Small intestine (tissue), 7 donors: ENCODE results near the gene CDKAL1. TPM values are rescaled to one million over a fixed set of nuclear protein-coding genes. Genes with fewer than 3 reads are reported as not detected.

Experiments
- DNase-seq, 2 donors: peaks; one replicate each; pipeline versions ENCODE4 v3.0.0 to v3.0.0-alpha.2; 2013
- FAIRE-seq: peaks from 2 replicates; lab custom pipeline; 2012; peaks lifted over from hg19 to GRCh38; lab: Jason Lieb, UNC
- H3K27ac ChIP-seq, 3 donors: one replicate each; pipeline ENCODE4 v1.5.1; 2013; ENCODE audit warnings: low read length in 2 of 3, mild to moderate bottlenecking in 2 of 3, control low read depth in 1 of 3, inconsistent platforms in 1 of 3, low read depth in 1 of 3, moderate library complexity in 1 of 3
- H3K27me3 ChIP-seq, 3 donors: one replicate each; pipeline ENCODE4 v1.6.1; 2013; ENCODE audit warnings: low read length in 3 of 3, inconsistent platforms in 1 of 3; ENCODE audit not compliant: control insufficient read depth in 3 of 3, insufficient read depth in 3 of 3
- H3K36me3 ChIP-seq, 3 donors: one replicate each; pipeline ENCODE4 v1.6.1; 2013; ENCODE audit warnings: low read length in 3 of 3, inconsistent platforms in 1 of 3, low read depth in 1 of 3, mild to moderate bottlenecking in 1 of 3, moderate library complexity in 1 of 3; ENCODE audit not compliant: control insufficient read depth in 3 of 3, insufficient read depth in 2 of 3
- H3K4me1 ChIP-seq, 3 donors: one replicate each; pipeline ENCODE4 v1.6.1; 2013; ENCODE audit warnings: low read length in 2 of 3, inconsistent platforms in 1 of 3, low read depth in 1 of 3, mild to moderate bottlenecking in 1 of 3, moderate library complexity in 1 of 3; ENCODE audit not compliant: control insufficient read depth in 3 of 3, insufficient read depth in 2 of 3
- H3K4me3 ChIP-seq, 3 donors: one replicate each; pipeline ENCODE4 v1.5.1; 2013; ENCODE audit warnings: low read length in 3 of 3, control low read depth in 1 of 3, inconsistent platforms in 1 of 3, low read depth in 1 of 3, mild to moderate bottlenecking in 1 of 3, moderate library complexity in 1 of 3
- H3K9me3 ChIP-seq, 2 donors: one replicate each; pipeline ENCODE4 v1.6.1; 2013; ENCODE audit warnings: low read depth in 1 of 2, low read length in 1 of 2; ENCODE audit not compliant: control insufficient read depth in 2 of 2, insufficient read depth in 1 of 2
- WGBS, 3 donors: extraction: QIAGEN DNeasy Blood & Tissue Kit; methylation state at CpG; one replicate each; pipeline ENCODE4 v1.1.7; 2013; 5-methylcytosine and 5-hydroxymethylcytosine counted together
- polyA plus RNA-seq, 4 donors: library from polyadenylated mRNA; stranded (reverse) in 3 of 4; unstranded in 1 of 4; fragments of 200-250 nt in 3 of 4; fragments of 120-200 nt in 1 of 4; gene quantifications; one replicate each; pipeline versions ENCODE4 v1.2.1 to v1.2.3, GENCODE V29; 2013
- donor health status: healthy with polysubstance abuse.
- donor health status: control.
- donor health status: control.
- donor health status: Bipolar disorder and iron deficiency.
- donor health status: healthy.

CDKAL1 gene
- polyA plus RNA-seq, 4 donors, result 2.4 to 10.5 (median 4.1) TPM

GRCh38 chr6:21230536-21230935, 696.3 kb downstream of the CDKAL1 start:
- Histone ChIP-seq H3K27ac (no peak overlapping the region), H3K27me3 (no peaks in the 10 kb centered on the region), H3K36me3 (peaks cover 0 to 20% (median 2%) of the 10 kb centered on the region in 3 donors), H3K4me3 (no peak overlapping the region), H3K4me1 (no peaks in the 10 kb centered on the region), H3K9me3 (peaks cover 0 to 7% of the 10 kb centered on the region in 2 donors)
- WGBS, 3 donors, result 85 to 95% (median 90%) methylated on average over 5 of the region's 5 CpGs
- DNase-seq (no peak), FAIRE-seq (no peak)

DNA sequence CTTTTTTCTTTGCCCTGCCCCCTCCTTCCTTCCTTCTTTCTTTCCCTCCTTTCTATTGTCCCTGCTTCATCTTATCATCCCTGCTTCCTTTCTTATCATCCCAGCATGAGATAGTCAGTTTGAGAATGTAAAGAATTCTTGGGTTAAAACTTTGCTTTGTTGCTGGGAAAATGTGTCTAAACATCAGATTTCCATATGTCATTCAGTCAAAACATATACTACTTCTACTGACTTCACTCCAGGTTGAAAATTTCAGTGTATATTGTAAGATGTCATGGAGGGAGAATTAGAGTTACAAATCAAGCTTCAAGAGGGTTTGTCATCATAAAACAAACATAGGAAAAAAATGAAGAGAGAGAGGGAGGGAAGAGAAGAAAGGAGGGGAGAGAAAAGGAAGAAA, 700.9 kb downstream of the CDKAL1 start:
- DNase-seq (no peak), FAIRE-seq (no peak)
- Histone ChIP-seq H3K27ac (no peak overlapping the region), H3K27me3 (no peaks in the 10 kb centered on the region), H3K9me3 (peaks cover 0 to 10% of the 10 kb centered on the region in 2 donors), H3K4me3 (no peak overlapping the region), H3K36me3 (peaks cover 0 to 18% (median 2%) of the 10 kb centered on the region in 3 donors), H3K4me1 (no peaks in the 10 kb centered on the region)

DNA sequence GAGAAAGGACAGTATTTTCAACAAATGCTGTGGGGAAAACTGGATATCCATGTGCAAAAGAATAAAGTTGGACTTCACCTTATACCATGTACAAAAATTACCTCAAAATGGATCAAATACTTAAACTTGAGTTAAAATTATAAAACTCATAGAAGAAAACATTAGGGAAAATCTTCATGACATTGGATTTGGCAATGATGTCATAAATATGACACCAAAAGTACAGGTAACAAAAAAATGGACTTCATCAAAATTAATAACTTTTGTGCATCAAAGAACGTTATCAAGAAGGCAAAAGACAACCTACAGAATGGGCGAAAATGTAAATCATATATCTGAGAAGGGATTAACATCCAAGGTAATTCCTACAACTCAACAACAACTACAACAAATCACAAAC, 704.0 kb downstream of the CDKAL1 start:
- FAIRE-seq (no peak), DNase-seq (no peak)
- no peaks in the 10 kb centered on the region for H3K4me1 ChIP-seq
- no peaks in the 10 kb centered on the region for H3K27me3 ChIP-seq
- WGBS, 3 donors, result 87 to 93% (median 93%) methylated on average over 2 of the region's 2 CpGs
- no peak overlapping the region for H3K27ac ChIP-seq
- H3K9me3 ChIP-seq, result peaks cover 0 to 10% of the 10 kb centered on the region in 2 donors
- H3K36me3 ChIP-seq, result peaks cover 0 to 5% (median 0%) of the 10 kb centered on the region in 3 donors
- H3K4me3 ChIP-seq, result no peak overlapping the region

DNA sequence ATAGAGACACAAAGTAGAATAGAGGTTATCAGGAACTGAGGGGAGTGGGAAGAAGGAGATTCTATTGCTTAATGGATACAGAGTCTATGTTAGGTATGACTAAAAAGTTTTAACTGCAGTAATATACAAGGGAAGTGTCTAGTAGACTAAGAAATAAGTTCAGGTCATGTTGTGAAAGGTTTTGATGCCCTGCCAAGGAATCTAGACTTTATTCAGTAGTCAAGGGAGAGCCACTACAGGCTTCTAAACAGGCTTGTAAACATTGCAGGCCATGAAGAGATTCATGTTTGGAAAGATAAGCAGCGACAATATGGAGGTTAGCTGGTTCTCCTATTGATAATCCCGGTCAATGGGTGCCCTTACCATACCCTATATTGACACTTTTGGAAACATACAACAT, 706.5 kb downstream of the CDKAL1 start:
- FAIRE-seq, result no peak
- Histone ChIP-seq H3K9me3 (peaks cover 0 to 3% of the 10 kb centered on the region in 2 donors), H3K4me1 (no peaks in the 10 kb centered on the region), H3K36me3 (no peaks in the 10 kb centered on the region), H3K27me3 (no peaks in the 10 kb centered on the region), H3K27ac (no peak overlapping the region), H3K4me3 (no peak overlapping the region)
- DNase-seq, result no peak
- WGBS, 3 donors, result 68 to 86% (median 82%) methylated on average over 2 of the region's 2 CpGs

DNA sequence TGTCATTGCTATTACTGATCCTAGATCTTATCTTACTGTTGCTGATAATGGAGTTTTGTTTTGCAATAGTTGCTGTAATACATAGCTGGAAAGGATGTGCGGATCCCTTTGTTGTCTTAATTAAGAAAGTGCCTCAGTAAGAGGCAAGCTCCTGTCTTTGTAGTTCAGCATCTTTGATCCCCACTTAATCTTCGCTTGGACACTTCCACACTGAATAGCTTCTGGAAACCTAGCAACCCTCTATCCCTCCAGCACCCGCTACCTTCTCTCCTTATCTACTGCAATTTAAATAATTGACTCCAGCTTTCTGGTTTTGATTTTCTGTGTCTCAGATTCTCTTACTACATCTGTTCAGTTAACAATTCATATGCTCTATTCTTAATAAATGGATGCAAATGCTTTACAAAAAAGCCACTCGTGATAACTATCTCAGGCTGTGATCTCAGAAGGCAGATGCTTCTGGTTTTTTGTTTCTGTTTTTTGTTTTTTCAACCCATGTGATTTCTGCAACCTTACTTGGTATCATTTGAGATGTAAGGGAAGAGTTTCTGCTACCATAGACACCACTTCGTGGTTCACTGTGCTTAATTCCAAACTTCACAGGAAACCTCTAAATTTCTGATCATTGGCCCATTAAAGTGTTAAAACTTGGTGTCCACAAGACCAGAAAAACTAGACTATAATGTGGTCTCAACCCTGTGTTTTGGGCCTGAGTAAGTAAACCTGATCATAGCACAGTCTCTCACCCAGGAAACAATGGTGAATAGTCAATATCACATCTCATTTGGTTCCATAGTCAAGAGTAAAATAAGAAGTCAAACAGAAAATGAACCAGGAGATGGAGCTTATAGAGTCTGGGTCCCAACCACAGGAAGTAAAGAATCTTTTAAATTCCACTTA, 707.2 kb downstream of the CDKAL1 start:
- WGBS, 3 donors, result 80 to 86% (median 83%) methylated on average over 5 of the region's 5 CpGs
- Histone ChIP-seq H3K9me3 (peaks cover 0 to 3% of the 10 kb centered on the region in 2 donors), H3K36me3 (no peaks in the 10 kb centered on the region), H3K27me3 (no peaks in the 10 kb centered on the region), H3K4me3 (no peak overlapping the region), H3K27ac (no peak overlapping the region), H3K4me1 (no peaks in the 10 kb centered on the region)
- FAIRE-seq (no peak), DNase-seq (no peak)

DNA sequence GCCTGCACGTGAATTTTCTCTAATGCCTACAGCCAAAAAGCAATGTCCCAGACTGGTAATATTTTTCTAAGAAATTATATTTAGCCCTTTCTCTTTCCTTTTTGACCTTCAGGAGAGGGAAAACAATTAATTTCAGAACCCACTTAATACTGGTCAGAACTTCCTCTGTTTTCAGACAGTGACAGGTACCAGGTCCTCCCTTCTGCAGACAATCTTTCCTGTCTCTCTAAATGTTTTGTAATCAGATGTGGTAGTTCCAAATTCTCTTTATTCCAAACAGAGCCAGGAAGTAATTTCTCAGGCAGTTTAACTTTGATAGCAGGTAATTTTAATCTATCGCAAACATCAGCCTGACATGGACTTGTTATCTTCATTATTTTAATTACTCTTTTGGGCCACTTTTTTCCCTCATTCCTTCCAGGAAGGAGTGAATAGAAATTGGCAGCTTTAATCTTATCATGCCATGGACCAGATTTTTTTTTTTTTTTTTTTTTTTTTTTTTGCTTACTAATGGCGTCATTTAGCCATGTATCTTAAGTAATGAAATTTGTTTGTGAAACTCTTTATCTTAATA, 710.7 kb downstream of the CDKAL1 start:
- DNase-seq (no peak), FAIRE-seq (no peak)
- Histone ChIP-seq H3K27me3 (no peaks in the 10 kb centered on the region), H3K27ac (no peak overlapping the region), H3K4me3 (no peak overlapping the region), H3K9me3 (peaks cover 0 to under 1% of the 10 kb centered on the region in 2 donors), H3K4me1 (no peaks in the 10 kb centered on the region), H3K36me3 (no peaks in the 10 kb centered on the region)
- WGBS, 3 donors, result 27 to 45% (median 30%) methylated on average over 3 of the region's 3 CpGs

DNA sequence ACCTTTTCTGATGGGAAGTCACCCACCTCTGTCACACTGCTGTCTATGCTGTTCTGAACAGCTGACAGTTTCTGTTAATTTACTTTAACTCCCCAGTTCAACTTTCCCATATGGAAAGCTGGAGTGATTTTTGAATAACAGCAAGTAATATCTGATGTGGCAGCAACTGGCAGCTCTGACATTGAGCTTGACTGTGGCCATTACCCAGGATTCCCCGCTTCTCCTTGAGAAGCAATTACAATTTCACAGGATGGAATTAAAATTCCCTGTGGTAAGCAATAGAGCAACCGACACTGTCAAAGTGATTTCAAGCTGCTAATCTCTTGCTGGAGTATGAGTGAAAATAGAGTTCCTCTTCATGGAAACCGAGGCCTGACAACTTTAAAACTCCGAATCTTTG, 711.2 kb downstream of the CDKAL1 start:
- Histone ChIP-seq H3K4me3 (no peak overlapping the region), H3K27me3 (no peaks in the 10 kb centered on the region), H3K36me3 (no peaks in the 10 kb centered on the region), H3K9me3 (no peaks in the 10 kb centered on the region), H3K27ac (no peak overlapping the region), H3K4me1 (no peaks in the 10 kb centered on the region)
- DNase-seq, result no peak
- FAIRE-seq, result no peak
- WGBS, 3 donors, result 92 to 94% (median 93%) methylated on average over 4 of the region's 4 CpGs

DNA sequence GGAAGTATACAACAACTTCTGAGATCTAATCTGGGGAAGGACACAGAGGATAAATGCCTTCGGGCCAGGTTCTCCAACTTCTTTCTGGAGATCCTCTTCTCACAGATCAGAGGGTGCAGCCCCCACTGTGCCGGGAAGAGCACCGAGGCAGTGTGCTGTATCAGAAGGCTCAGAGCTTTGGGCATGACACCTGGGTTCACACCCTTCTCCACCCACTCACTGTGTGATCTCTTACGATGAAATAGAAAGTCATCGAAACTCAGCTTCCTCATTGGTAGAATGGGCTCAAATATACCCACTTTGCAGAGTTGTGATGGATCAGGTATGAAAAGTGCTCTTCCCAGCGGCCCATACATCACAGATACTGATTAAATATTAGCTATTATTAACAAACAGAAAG, 711.8 kb downstream of the CDKAL1 start:
- DNase-seq (no peak), FAIRE-seq (no peak)
- no peaks in the 10 kb centered on the region for H3K4me1 ChIP-seq
- H3K36me3 ChIP-seq, result no peaks in the 10 kb centered on the region
- H3K27me3 ChIP-seq, result no peaks in the 10 kb centered on the region
- H3K9me3 ChIP-seq, result no peaks in the 10 kb centered on the region
- no peak overlapping the region for H3K4me3 ChIP-seq
- 80 to 90% (median 89%) methylated on average over 6 of the region's 6 CpGs for whole genome bisulfite sequencing, 3 donors
- H3K27ac ChIP-seq, result no peak overlapping the region
